GM21390 (cell line): ENCODE measurements around the gene RAB11B.
"Not testable (repeated sequence)": the region's sequence is repeated elsewhere in the genome, so short reads cannot be mapped to it uniquely, and the experiment has no call there.

ENCODE experiments used
- ATAC-seq: cut with Tn5 transposase; IDR thresholded peaks from one replicate; pipeline ENCODE4 v1.9.1; 2021; ENCODE audit not compliant: unreplicated experiment

Gene RAB11B

GRCh38 chr19:8393192-8393870 lies 3.2 kb downstream of the RAB11B start:
- no peak for ATAC-seq

DNA sequence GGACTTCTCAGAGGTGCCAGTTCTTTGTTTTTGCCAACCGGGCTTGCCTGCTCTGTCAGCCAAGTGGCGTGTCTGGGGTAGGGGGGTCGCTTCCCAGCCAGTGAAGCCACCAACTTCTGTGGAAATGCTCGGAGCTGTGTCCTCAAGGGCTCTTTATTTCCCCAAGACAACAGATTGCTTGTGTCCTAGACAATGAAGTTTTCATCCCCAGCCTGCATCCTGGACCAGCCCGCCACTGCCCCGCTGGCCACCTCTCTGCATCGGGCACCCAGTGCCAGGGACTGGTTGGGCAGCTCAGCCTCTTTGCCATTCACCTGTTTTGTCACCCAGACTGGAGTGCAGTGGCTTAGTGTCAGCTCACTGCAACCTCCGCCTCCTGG lies 3.7 kb downstream of the RAB11B start:
- no peak for ATAC-seq

DNA sequence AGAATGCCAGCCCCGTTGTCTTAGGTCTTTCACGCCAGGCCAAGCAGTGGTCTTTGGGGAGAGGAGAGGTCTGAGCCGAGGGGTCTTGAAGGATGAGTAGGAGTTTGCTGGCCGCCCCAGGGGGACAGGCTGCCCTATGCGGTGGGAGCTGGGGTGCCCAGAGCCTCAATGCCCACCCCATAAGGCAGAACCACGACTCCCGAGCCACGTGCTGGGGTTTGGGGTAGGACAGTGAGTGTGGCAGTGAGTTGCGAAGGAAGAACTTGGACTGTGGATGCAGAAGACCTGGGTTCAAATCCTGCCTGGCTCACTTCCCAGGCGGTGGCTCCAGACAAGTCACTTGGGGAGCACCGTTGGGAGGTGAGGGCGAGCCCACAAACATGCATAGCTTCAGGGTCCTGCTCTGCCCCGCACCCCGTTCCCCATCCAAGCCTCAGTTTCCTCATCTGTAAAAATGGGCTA lies 5.5 kb downstream of the RAB11B start:
- ATAC-seq, result no peak

GRCh38 chr19:8396185-8396562 lies 6.0 kb downstream of the RAB11B start:
- ATAC-seq, result no peak

DNA sequence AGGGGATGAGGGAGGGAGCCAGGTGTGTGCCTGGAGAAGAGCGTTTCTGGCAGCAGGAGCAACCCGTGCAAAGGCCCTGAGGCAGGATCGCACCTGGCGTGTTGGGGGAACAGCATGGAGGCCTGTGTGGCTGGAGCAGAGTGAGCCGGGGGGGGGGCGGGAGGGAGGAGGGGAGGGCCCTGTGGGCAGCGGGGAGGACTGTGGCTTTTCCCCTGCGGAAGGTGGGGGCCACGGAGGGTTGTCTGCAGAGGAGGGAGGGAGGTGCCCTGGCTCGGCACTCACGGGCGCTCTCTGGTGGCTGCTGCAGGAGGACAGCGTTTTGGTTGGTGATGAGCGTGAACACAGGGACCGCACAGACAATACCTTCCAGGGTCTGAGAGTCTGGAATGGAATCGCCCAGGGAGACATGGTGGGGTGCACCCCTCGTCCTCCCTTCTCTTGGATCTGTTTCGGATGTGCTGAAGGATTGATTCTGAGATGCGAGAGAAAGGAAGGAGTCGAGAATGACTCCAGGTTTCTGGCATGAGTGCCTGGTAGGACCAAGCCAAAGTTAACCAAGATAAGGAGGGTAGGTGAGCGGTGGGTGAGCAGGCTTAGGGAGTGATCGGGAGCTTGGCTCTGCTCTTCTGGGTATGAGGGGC lies 6.5 kb downstream of the RAB11B start:
- ATAC-seq, result no peak

DNA sequence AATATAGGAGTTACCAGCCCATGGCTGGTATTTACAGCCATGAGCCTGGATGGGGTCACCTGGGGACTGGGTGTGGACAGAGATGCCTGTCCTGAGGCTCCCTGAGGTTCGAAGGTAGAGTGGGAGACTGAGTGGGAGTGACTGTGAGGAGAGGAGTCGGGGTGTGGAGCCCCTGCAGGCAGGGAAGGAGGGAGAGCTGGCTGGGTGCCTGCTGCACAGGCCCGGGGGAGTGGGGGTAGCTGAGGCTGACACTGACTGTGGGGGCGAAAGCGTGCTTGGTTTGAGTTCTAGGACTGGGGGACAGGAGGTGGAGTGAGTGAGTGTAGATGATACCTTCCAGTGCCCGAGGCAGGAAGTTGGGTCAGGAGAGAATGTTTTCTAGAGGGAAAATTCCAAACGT lies 7.1 kb downstream of the RAB11B start:
- no peak for ATAC-seq

- no peak for ATAC-seq
Measured at GRCh38 chr19:8397746-8398310, 7.7 kb downstream of the RAB11B start.

DNA sequence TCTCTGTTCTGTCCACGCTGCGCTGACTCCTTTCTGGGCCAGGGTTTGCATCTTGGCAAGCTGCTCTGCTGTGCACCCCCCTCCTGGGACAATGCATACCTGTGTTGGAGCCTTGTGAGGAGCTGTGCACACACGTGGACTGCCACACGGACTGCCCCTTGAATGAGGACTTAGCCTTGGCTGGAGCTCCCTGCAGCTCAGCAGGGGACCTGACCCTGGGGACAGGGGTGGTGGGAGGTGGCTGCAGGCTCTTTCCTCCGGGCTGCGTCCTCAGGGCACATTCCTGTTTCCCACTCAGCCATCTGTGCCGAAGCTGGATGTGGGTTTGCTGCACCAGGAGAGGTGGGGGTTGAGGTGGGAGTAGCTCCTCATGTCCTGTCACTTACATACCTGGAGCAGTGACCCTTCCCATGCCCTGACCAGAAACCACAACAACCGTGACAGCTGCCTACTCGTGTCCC lies 8.2 kb downstream of the RAB11B start:
- no peak for ATAC-seq

DNA sequence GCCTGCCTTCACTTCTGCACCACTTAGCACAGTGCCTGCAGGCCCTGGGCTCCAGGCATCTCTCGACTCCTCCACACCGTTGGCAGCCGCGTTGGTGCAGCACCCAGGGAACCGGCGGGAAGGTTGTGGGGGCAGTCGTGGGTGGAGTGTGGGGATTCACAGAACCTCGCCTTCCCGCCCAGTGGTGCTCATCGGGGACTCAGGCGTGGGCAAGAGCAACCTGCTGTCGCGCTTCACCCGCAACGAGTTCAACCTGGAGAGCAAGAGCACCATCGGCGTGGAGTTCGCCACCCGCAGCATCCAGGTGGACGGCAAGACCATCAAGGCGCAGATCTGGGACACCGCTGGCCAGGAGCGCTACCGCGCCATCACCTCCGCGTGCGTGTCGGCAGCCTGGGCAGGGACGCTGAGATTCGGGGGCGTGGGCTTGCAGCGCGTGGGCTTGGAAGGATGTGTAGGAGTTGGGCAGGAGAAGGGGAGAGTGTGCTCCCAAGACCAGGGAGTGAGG lies 9.6 kb downstream of the RAB11B start:
- no peak for ATAC-seq

DNA sequence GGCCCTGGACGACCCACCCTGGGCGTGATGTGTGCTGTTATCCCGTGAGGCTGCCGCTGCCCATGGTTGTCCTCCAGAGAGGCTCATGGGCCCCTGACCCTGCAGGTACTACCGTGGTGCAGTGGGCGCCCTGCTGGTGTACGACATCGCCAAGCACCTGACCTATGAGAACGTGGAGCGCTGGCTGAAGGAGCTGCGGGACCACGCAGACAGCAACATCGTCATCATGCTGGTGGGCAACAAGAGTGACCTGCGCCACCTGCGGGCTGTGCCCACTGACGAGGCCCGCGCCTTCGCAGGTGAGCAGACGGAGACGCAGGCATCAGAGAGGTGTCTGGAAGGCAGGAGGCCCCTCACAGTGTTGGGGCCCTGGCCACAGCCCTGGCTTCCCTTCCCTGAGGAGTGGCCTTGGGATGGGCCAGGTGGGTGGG lies 11.8 kb downstream of the RAB11B start:
- ATAC-seq, result no peak

GRCh38 chr19:8403098-8403819 lies 13.1 kb downstream of the RAB11B start:
- no peak for ATAC-seq

DNA sequence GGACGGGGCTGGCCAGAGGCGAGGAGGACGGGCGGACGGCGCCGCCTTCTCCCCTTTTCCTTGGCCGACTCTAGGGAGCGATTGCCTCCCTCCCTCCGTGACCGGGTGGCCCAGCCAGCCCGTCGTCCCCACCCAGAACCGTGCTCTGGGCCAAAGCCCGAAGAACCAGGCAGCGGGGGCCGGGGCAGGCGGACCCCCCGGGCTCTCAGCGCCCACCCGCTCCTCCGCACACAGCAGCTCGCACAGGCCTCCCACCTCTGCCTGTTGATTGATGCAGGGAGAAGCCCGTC lies 13.6 kb downstream of the RAB11B start:
- no peak for ATAC-seq

DNA sequence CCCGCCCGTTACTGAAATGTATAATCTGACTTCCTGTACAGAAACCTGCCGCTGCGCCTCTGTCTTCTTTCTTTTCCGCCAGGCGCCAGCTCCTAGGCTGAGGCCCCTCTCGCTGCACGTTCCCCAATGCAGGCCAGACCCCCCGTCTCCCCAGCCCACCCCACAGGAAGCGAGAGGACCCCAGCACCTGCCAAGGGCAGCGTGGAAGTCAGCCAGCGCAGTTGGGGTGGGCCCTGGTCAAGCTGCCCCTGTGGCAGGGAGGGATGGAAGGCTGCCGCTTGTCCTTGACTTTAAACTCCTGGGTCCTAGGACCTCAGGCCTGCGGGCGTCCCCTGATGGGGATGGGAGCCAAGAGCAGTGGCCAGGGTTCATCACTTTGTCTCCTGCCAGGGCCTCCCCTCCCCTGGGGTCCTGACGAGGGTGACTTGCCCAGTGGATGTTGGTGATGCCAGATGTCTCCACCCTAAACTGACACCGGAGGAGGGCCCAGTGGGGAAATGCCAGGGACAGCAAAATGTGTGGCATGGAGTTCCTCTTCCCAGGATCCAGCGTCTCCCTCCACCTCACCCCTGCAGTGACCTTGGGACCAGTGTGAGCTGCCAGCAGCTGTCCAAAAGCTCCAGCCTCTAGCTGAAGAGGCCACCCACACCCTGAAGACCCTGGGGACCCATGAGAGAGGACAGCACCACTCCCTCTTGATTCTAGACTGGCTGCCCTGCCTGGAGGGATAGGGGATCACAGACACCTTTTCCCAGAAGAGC lies 14.4 kb downstream of the RAB11B start:
- ATAC-seq, result no peak

- not testable (repeated sequence) for ATAC-seq
Measured at GRCh38 chr19:8410718-8411117, 20.6 kb downstream of the RAB11B start.

DNA sequence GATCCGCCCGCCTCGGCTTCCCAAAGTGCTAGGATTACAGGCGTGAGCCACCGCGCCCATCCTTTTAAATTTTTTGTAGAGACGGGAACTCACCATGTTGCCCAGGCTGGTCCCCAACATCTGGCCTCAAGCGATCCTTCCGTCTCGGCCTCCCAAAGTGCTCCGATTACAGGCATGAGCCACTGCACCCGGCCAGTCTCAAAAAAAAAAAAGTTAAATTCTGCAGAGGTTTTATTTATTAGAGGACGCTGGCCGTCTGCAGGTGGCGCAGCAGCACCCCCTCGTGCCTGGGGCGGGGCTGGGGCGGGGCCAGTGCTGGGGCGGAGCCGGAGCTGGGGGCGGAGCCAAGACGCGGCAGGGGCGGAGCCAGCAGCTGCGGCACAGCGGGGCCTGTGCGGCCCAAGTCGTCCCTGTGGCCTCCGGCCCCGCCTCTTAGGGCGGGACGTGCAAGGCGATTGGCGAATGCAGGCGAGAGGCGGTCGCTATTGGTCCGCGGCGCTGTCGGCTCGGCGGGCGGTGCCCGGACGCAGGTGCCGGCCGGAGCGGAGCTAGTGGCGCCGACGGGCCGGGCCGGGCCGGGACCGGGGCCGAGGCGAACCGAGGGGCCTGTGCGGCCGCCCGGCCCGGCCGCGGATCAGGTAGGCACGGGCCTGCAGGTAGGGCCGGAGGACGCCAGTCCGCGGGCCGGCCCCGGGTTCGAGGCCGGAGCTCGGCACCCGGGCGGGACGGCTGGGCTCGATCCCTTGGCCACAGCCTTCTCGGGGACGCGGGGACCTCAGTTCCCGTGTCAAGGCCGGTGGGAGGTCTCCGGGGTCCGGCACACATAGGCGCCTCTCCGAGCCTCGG lies 22.8 kb downstream of the RAB11B start, which contains the start of gene MARCHF2:
Gene MARCHF2 (plus strand): TSS at position 523 of the 846 bp plus-strand sequence. CDS start 8,536 bp downstream, outside the sequence.
- peak; percentile 98 for ATAC-seq

GRCh38 chr19:8413629-8413995 lies 23.5 kb downstream of the RAB11B start:
- peak; percentile 12 for ATAC-seq

- no peak for ATAC-seq
Measured at GRCh38 chr19:8416796-8417195, 26.6 kb downstream of the RAB11B start.

GRCh38 chr19:8421484-8422461 lies 31.6 kb downstream of the RAB11B start:
- no peak for ATAC-seq

DNA sequence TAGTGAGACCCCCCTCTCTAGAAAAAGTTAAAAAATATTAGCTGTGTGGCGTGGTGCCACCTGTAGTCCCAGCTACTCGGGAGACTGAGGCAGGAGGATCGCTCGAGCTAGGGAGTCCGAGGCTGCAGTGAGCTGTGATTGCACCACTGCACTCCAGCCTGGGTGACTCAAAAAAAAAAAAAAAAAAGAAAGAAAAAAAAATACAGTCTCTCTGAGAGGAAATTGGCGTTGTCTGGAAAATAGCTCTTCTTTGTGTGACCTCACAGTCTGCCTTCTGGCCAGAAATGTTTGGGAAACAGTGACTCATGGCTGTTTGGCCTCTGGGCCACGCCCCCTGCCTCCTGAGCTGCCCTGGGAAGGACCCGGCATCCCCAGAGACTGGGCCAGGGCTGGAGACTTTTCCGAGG lies 33.7 kb downstream of the RAB11B start:
- no peak for ATAC-seq
